Endometrium (tissue), 2 donors: ENCODE measurements around the gene EXOC6B.

Experiments
- FAIRE-seq: peaks from 2 replicates; lab custom pipeline; 2012; peaks lifted over from hg19 to GRCh38; lab: Jason Lieb, UNC
- donor health status: control.
- donor health status: control.

Gene EXOC6B

GRCh38 chr2:72734432-72734831 lies 91.4 kb downstream of the EXOC6B start:
- FAIRE-seq, result no peak

GRCh38 chr2:72731116-72731515 lies 94.7 kb downstream of the EXOC6B start:
- FAIRE-seq, result no peak

DNA sequence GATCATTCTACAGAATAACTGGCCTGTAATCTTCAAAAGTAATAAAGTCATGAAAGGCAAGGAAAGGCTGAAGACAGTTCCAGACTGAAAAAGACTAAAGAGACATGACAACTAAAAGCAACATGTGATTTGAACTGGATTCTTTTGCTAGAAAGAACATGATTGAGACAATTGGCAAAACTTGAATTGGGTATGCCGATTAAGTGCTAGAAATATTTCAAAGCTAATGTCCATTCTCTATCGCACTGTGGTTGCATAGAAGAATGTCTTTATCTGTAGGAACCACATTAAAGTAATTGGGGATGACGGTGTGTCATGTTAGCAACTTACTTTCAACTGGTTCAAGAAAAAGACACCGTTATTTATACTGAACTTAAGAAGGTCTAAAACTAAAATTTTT lies 98.5 kb downstream of the EXOC6B start:
- FAIRE-seq, result no peak

GRCh38 chr2:72723769-72724370 lies 102.0 kb downstream of the EXOC6B start:
- FAIRE-seq, result no peak

- peak; percentile 100 for FAIRE-seq
Observed at GRCh38 chr2:72722492-72723070, 103.3 kb downstream of the EXOC6B start.

- FAIRE-seq, result no peak
Observed at GRCh38 chr2:72719416-72719815, 106.4 kb downstream of the EXOC6B start.

DNA sequence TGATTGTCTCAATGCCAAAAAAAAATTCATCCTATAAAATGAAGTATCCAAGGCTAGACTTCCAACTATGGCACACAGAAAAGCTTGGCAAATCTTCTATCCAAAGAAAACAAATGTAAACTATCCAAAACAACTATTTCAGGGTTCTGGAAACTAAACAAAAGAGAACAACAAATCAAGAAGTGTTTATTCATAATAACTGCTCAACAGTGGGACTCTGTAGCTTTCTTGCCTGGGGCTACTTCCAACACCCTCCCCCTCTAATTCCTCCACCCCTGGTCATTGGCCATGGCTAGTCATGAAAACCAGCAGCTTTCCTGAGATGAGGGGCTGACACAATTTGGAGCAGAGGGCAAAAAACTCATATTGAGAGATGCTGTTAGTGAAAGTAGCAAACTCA lies 107.0 kb downstream of the EXOC6B start:
- no peak for FAIRE-seq

- FAIRE-seq, result no peak
Observed at GRCh38 chr2:72716601-72717000, 109.2 kb downstream of the EXOC6B start.

DNA sequence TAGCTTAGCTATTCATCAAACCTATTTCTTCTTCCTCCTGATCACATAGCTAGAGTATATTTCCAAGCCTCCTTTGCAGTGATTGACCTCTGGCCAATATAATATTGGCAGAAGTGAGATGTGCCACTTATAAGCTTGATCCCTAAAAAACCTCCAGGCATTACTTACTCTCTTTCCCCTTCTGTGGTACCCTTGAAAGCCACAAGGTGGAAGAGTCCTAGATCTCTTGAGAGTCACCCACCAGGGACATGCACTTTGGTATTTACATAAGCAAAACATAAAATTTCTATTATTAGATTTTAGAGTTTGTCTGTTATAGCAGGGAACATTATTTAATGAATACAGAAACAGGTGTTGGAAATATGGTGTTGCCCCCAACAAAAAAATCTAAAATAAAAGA lies 112.0 kb downstream of the EXOC6B start:
- no peak for FAIRE-seq

DNA sequence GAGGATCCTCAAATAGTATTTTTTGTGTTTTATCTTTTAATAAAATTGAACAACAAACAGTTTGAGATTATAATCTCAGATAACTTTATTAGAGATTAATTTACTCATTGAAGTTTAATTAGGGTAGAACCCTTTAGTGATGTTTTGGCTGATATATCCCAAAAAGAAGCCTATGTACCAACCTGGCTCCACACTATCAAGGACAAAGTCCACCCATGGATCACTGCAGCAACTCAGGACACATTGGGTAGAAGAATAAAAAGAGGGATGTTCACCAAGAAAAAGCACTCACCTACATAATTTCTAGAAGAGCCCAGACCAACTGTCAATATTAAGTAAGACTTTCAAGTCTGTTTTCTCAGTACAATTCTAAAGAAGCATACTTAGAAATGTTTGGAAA lies 112.9 kb downstream of the EXOC6B start:
- FAIRE-seq, result no peak

DNA sequence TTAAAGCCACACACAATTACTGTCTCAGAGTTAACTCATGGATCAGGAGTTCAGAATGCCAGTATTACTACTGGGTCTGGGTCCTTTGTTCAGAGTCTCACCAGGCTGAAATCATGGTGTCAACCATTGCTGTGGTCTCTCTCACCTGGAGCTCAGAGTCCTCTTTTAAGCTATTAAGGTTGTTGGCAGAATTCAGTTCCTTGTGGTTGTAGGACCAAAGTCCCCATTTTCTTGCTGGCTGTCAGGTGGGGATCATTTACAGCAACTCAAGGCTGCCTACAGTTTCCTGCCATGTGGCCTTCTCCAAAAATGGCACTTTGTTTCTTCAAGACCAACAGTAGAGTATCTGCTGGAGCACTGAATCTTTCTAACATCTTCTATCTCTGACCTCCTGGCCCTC lies 113.5 kb downstream of the EXOC6B start:
- FAIRE-seq, result no peak

DNA sequence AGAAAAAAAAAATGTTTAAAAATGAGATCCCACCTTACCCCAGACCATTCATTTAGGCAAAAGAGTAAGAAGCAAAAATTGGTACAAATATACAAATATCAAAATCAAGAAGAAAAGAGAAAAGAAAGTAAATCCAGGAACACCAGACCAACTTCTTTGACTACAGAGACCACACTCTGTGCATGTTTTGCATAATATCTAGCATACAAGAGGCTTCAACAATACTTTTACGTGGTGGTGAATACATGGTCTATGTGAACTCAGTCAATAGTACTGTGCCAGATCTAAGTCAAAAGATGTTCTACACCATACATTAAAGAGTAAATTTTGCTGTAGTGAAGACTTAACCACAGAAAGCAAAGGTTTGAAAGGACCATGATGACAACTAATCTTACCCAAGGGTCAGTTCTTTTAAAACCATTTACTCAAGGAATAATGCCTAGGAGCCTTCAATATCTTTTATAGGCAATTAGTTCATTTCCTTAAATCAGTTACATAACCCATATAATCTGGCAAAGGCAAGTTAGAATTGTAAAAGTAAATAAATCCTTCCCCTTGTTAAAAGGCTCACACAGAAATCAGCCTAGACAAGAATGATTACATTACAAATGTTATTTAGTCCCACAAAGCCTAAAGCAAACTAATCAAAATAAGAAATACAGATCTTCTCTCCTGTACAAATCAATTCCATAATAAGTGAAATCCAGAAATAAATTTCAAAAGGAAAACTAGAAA lies 115.2 kb downstream of the EXOC6B start:
- no peak for FAIRE-seq

DNA sequence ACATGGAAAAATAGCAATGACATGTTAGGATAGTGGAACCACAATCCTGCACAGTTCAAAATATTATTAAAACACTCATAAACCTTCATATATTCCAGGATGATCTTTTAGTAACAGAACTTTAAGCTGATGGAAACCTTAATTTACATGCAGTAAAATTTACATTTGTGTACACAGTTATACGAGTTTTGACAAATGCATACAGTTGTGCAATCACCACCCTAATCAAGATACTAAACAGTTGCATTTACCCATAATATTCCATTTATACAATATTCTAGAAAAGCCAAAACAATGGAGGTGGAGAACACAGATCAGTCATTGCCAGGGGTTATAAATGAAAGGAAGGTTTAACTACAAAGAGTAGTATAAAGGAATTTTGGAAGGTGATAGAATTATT lies 117.6 kb downstream of the EXOC6B start:
- no peak for FAIRE-seq

DNA sequence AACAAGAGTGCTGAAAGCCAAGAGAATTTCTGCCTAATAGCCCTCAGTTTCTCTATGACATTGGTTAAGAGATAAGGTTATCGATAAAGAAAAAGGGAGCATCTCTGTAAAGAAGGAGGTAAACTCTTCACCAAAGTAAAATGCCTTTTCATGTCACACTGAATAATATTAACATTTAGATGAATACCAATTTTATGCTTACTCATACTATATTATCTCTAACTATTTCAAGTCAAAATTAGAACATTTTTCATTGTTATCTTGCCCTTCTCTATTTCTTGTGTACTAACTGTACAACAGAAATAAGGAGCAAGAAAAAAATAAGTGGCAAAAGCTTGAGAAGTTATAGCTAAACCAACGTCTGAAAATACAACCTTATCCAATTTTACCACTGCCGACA lies 127.5 kb downstream of the EXOC6B start:
- FAIRE-seq, result no peak

GRCh38 chr2:72696559-72696958 lies 129.3 kb downstream of the EXOC6B start:
- no peak for FAIRE-seq

GRCh38 chr2:72695676-72696075 lies 130.2 kb downstream of the EXOC6B start:
- no peak for FAIRE-seq

DNA sequence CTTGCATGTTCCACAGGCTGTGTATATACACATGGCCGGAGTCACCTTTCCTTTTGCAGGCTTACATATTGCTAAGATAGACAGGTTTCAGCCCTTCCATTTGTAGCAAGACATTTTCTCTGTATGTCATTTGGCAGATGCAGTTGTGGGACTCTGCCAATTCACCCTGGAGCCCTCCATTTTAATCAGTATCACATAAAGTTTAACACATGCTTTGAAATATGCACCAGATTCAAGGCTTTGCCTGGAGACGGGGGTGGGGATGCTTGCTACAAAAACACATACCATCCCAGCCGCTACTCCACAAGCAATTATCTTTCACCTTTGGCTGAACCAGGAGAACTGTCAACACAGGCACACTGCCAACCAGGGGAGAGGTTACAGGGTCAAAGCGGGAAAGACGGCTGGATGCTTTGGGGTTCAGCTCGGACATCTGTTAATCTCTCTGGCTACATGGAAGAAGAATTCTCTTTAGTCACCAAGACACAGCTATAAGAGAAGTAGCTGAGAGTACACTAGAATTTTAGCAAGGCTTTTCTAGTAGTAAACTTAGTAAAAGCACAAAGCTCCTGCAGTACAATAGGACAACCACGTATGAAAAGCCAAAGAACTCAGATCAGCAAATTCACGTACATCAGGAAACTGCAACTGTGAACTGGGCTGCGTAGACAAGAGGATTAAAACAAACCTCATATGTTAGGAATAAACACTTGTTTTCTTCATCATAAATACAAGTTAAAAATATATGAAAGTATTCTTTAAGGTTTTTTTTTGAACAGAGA lies 130.9 kb downstream of the EXOC6B start:
- no peak for FAIRE-seq

DNA sequence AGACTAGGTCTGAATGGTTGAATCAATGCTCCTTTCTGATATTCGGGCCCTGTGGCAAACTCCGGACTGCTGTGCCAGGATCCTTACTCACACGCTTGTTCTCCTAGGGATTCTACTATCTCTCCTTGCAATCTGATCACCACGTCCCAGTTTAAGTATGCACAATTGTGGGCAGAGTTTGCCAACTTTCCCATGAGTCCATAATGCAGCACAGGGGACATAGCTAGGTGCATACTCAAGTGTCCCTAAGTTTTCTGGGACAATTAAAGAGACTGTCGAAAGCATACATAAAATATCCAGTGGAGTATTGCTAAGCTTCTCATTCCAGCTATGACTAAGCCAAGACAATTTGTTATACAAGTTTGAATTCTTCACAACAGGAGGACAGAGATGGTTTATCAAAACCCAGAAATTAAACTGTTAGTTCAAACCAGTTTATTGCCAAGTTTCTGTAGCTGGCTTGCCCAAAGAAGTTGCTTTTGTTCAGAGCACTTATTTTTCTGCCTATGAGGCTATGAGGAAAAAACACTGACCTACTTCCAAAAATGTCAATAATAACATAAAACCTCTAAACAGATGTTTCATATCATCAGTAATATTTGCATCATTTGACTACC lies 136.1 kb downstream of the EXOC6B start:
- no peak for FAIRE-seq

DNA sequence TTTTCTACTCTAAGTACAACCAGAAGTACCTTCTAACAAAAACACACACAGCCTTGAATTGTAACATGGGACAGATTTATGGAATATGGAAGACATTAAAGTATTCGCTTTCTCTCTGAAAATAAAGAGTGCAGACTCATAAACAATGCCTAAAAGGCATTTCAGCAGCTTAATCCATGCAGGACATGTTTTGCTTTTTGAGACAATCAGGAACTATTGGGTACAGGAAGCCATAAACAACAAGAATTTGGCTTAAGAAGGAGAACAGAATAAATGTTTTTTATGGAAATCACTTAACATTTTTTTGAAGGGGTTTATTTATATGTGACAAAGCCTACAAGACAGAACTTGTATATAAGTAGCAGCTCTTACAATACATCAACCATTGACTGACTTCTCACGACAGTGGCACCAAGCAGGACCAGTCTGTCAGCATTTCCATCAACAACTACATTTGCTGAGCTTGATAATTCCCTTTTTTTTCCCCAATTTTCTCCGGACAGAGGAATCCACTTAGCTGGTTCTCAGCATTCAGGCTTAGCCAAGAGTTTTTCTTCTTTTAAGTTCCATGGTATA lies 140.1 kb downstream of the EXOC6B start:
- no peak for FAIRE-seq

GRCh38 chr2:72682061-72682460 lies 143.8 kb downstream of the EXOC6B start:
- no peak for FAIRE-seq

DNA sequence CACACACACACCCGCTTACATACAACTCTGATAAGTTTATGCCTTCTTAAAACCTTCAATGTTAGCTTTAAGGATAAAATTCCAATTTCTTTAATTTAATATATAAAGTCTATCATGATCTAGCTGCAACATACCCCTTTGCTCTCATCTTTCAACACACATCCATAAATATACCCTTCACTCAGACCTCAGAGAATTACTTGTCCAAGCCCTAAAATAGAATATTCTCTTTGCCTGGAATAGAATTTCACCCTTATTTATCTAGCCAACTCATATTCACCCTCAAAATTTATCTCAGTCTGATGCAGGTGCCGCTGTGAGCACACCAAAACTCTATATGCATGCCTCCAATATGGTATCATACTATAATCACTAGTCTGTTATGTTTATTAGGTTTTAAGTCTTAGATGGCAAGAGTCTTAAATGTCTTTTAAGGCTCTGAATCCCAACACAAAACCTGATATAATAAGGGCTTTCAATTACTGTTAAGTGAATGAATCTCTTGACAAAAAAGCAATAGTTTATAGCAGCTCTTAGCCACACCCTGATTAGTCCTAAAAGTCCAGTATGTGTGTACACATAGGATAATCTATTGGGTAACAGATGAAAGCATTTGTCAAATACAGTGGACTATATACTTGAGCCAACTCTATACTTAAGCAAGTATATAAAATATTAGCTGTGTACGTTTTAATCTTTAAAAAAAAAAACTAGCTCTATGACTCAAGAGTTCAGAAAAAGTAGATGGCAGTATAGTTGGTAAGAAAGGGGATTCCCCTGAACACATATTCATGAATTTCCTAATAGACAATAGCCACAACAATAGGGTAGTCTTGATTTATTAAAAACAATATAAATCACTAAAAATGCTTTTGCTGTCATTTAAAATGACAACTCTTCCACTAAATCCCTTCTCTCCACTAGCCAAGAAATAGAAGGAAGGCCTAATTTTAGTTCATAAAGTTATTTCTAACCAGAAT lies 144.5 kb downstream of the EXOC6B start:
- no peak for FAIRE-seq
